Coronary artery (tissue), 2 donors: ENCODE measurements around the gene TBCE.

Experiments used
- DNase-seq: peaks from one replicate; pipeline ENCODE4 v3.0.0-alpha.2; 2017; ENCODE audit warnings: low spot score
- H3K27ac ChIP-seq, 2 donors: fragments of 200-600 bp; sonication (generic); one replicate each; pipeline ENCODE4 v1.5.1; 2016 to 2019
- H3K4me3 ChIP-seq: fragments of 200-600 bp; sonication (generic); 2 replicates; pipeline ENCODE4 v1.5.1; 2016; ENCODE audit warnings: mild to moderate bottlenecking, moderate library complexity
- CTCF ChIP-seq: fragments of 200-600 bp; sonication (generic); IDR thresholded peaks from one replicate; pipeline ENCODE4 v1.5.1; 2019; ENCODE audit warnings: antibody characterized with exemption

Gene TBCE

DNA sequence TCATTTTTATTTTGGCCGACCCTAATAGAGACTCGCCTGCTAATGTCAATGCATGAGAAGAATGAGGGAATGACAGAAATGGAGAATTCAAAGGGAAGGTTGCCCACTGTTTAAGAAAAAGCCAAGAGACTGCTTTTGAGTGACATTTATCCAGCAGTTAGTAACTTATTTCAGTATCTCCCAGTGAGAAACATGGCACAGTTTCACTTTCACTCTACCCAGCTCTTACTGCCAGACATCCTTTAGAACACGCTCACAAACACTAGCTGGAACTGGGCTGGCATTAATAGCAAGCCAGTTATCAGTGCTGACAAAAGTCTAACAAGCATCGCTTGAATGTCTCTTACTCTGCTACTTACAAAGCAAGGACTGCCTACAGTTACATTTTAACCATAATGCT is 30.3 kb upstream of the TBCE start:
- no peak overlapping the region for H3K27ac ChIP-seq
- DNase-seq, result no peak
- no peak overlapping the region for H3K4me3 ChIP-seq
- TF ChIP-seq CTCF, result no peak

GRCh38 chr1:235339746-235340145 is 27.5 kb upstream of the TBCE start:
- no peak overlapping the region for H3K4me3 ChIP-seq
- no peak for DNase-seq
- no peak for TF ChIP-seq CTCF
- no peak overlapping the region for H3K27ac ChIP-seq

DNA sequence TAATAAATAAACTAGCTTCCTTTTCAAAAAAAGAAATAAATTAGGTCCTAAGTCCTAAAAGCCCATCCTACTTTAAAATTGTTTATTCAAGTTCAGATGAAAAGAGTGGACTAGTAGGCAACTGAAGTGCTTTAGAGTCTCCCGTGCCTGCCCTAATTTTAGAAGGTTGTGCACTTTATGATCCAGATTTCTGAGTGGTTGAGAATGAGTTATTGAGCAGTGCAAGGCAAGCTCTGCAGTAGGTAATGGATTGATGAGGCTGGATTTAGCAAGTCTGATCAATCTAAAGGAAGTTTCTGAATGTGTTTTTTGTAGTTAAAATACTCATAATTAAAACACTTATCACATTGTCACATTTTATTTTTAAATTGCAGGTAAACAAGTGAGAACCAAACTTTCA is 25.9 kb upstream of the TBCE start:
- Histone ChIP-seq H3K4me3 (no peak overlapping the region), H3K27ac (no peak overlapping the region)
- no peak for TF ChIP-seq CTCF
- DNase-seq, result no peak

GRCh38 chr1:235342039-235342438 is 25.2 kb upstream of the TBCE start:
- TF ChIP-seq CTCF, result no peak
- Histone ChIP-seq H3K27ac (no peak overlapping the region), H3K4me3 (no peak overlapping the region)
- no peak for DNase-seq

DNA sequence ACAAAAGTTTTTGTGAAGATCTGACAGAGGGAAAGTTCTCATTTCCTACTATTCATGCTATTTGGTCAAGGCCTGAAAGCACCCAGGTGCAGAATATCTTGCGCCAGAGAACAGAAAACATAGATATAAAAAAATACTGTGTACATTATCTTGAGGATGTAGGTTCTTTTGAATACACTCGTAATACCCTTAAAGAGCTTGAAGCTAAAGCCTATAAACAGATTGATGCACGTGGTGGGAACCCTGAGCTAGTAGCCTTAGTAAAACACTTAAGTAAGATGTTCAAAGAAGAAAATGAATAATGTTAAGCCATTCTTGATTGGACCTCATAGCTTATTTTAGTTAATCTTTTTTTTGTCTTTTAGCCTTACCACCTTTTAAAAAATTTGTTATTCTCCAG is 24.8 kb upstream of the TBCE start:
- H3K4me3 ChIP-seq, result no peak overlapping the region
- H3K27ac ChIP-seq, result no peak overlapping the region
- TF ChIP-seq CTCF, result no peak
- DNase-seq, result no peak

GRCh38 chr1:235343726-235344125 is 23.5 kb upstream of the TBCE start:
- Histone ChIP-seq H3K4me3 (no peak overlapping the region), H3K27ac (no peak overlapping the region)
- no peak for DNase-seq
- no peak for TF ChIP-seq CTCF

- no peak for TF ChIP-seq CTCF
- Histone ChIP-seq H3K4me3 (no peak overlapping the region), H3K27ac (no peak overlapping the region)
- no peak for DNase-seq
These were observed 15.8 kb upstream of the TBCE start for GRCh38 chr1:235351441-235351840.
